C4-2B (cell line): ENCODE results near the gene PEX5L.

Source experiments
- H3K27ac ChIP-seq: fragments of 450-650 bp; 2 replicates; pipeline ENCODE4 v1.5.1; 2017
- CTCF ChIP-seq: fragments of 450-650 bp; conservative IDR thresholded peaks from 2 replicates; pipeline ENCODE4 v1.5.1; 2017; ENCODE audit warnings: mild to moderate bottlenecking
- ZFX ChIP-seq: fragments of 450-650 bp; IDR thresholded peaks from 2 replicates; pipeline ENCODE4 v1.6.1; 2017

The PEX5L gene

GRCh38 chr3:179829401-179829800, 207.3 kb downstream of the PEX5L start:
- H3K27ac ChIP-seq = no peak overlapping the region
- TF ChIP-seq ZFX = no peak
- no peak for TF ChIP-seq CTCF

- TF ChIP-seq CTCF (no peak), ZFX (no peak)
- no peak overlapping the region for H3K27ac ChIP-seq
Measured at GRCh38 chr3:179828738-179829137, 208.0 kb downstream of the PEX5L start.

GRCh38 chr3:179826247-179826637, 210.5 kb downstream of the PEX5L start:
- H3K27ac ChIP-seq = no peak overlapping the region
- TF ChIP-seq ZFX (no peak), CTCF (no peak)

- no peak overlapping the region for H3K27ac ChIP-seq
- TF ChIP-seq CTCF (no peak), ZFX (no peak)
Measured at GRCh38 chr3:179825527-179826246, 211.1 kb downstream of the PEX5L start.

GRCh38 chr3:179822296-179822695, 214.4 kb downstream of the PEX5L start:
- no peak overlapping the region for H3K27ac ChIP-seq
- TF ChIP-seq CTCF (no peak), ZFX (no peak)

GRCh38 chr3:179819379-179819778, 217.4 kb downstream of the PEX5L start:
- no peak for TF ChIP-seq CTCF
- no peak for TF ChIP-seq ZFX
- no peak overlapping the region for H3K27ac ChIP-seq

GRCh38 chr3:179812096-179812382, 224.7 kb downstream of the PEX5L start:
- no peak overlapping the region for H3K27ac ChIP-seq
- TF ChIP-seq CTCF = no peak
- TF ChIP-seq ZFX = no peak
